GM21717 (cell line): Measurements from ENCODE around the gene RTCB.
"Not testable (repeated sequence)": the region's sequence is repeated elsewhere in the genome, so short reads cannot be mapped to it uniquely, and the experiment has no call there.

Source experiments
- ATAC-seq: cut with Tn5 transposase; IDR thresholded peaks from one replicate; pipeline ENCODE4 v1.9.1; 2021; ENCODE audit warnings: mild to moderate bottlenecking, moderate library complexity; ENCODE audit not compliant: unreplicated experiment

The RTCB gene

GRCh38 chr22:32395107-32395506 lies 16.9 kb downstream of the RTCB start:
- no peak for ATAC-seq

DNA sequence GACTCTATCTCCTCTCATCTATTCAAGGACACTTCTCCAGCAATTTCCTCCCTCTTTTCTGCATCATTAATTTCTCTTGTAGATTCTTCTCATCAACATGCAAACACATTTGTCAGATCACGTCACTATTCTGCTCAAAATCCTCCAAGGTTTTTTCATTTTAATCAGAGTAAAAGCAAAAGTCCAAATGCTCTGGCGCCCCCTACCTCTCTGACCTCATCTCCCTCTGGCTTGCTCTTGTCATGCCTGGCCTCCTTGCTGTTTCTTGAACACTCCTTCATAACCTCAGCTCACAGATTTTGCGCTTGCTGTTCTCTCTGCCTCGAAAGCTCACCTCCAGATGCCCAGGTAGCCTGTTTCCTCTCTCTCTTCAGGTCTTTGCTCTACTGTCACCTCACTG lies 22.4 kb downstream of the RTCB start:
- ATAC-seq = no peak

- no peak for ATAC-seq
These were observed 26.4 kb downstream of the RTCB start for GRCh38 chr22:32385681-32386080.

DNA sequence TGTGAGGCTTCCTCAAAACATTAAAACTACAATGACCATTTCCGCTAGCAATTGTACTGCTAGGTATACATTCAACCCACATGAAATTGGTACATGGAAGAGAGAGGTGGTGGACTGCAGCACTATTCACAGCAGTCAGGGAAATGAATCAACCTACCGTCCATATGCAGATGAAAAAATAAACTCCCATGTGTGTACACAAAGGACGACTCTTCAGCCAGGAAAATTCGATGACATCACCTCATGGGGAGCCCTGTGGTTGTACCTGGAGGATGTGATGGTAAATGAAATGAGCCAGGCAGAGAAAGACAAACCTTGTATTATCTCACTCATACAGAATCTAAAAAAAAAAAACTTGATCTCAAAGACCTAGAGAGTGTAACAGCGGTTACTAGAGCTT lies 31.1 kb downstream of the RTCB start:
- no peak for ATAC-seq

- no peak for ATAC-seq
These were observed 33.3 kb downstream of the RTCB start for GRCh38 chr22:32378707-32379272.

DNA sequence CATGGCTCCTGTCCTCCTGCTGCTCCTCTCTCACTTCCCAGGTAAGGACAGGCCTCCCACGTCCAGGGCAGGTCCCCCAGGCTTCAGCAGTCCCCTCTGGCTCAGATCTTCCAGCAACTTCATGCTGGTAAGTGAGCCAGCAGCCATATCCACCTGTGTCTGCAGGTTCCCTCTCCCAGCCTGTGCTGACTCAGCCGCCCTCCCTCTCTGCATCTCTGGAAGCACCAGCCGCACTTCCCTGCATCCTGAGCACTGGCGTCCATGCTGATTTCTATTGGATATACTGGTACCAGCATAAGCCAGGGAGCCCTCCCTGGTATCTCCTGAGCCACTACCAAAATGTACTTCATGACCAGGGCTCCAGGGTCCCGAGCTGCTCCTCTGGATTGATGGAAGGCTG lies 35.4 kb downstream of the RTCB start:
- no peak for ATAC-seq

DNA sequence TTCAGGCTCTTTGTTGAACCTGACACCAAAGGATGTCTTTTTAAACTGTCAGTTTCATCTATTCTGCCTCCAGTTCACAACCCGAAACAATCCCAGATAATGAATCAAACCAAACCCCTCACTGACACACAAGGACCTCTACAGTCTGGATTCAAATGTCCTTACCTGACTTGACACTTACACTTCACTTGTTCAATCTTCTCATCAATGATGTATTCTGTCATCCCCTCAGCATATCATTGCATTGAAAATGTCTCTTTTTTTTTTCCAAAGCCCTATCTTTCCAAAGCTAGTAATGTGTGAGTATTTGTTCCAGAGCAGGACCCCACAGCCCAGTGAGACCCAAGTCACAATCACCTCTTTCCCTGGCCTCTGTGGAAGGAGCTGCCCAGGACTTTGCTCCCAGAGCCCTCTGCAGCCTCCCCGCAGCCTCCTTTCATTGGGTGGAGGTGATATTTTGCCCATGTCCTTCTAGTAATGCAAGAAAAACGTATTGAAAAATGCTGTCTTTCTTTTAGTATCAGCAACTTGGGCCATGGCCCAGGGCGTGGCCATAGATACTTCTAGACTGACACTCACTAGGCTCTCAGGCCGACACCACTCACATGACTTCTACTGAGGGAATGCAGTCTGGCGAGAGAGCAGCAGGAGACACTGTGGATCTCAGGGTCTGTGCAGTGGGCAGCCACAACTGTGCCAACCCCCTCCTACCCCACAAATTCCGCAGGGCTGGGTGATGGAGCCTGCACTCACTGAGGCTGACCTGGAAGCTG lies 36.2 kb downstream of the RTCB start:
- ATAC-seq = no peak

DNA sequence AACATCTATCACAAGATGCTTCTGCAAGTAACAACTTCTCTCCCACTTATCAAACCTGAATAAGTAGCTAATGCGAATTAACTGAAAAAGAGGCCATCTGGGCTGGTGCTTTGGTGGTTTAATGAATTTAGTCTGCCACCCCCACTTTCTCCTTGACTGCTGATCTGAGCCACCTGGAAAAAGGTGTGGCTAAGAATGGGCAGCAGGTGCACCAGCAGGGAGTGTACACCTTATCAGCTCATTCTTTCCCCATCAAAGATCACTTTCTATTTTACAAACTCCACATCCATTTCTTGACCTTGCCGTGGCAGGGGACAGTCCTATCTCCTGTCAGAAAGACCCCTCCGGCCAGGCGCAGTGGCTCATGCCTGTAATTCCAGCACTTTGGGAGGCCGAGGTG lies 47.8 kb downstream of the RTCB start:
- no peak for ATAC-seq

GRCh38 chr22:32361257-32361656 lies 50.8 kb downstream of the RTCB start:
- no peak for ATAC-seq

DNA sequence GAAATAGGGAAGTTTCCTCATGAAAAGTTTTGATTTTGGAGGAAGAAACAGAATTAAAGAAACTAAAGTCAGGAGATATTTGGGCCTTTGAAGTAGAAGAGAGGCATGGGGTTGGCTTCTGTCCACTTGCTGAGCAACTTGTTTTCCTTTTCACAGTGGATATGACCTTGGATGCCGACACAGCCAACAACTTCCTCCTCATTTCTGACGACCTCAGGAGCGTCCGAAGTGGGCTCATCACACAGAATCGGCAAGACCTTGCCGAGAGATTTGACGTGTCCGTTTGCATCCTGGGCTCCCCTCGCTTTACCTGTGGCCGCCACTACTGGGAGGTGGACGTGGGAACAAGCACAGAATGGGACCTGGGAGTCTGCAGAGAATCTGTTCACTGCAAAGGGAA lies 52.0 kb downstream of the RTCB start:
- not testable (repeated sequence) for ATAC-seq

- not testable (repeated sequence) for ATAC-seq
These were observed 54.5 kb downstream of the RTCB start, which contains the start of gene RFPL3 for GRCh38 chr22:32357567-32357966. TSS of gene RFPL3 (plus strand) at chr22:32357867. CDS start at chr22:32358072, 205 bp downstream.

DNA sequence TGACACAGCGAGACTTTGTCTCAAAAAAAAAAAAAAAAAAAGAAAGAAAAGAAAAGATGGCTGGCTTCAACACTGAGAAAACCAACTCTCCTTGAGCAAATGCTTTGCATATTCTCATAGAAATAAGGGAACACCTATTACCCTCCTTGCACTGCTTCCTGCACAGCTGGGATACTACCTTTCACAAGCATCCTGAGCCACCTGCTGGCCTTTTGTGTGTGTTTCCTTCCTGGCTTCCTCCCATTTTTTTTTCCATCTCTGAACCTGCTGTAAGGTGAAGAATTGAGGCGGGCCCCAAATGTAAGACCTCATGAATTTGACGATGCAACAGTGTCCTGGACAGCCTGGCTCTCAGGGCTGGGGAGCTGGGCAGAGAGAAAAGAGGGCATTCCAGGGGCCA lies 56.3 kb downstream of the RTCB start:
- no peak for ATAC-seq

DNA sequence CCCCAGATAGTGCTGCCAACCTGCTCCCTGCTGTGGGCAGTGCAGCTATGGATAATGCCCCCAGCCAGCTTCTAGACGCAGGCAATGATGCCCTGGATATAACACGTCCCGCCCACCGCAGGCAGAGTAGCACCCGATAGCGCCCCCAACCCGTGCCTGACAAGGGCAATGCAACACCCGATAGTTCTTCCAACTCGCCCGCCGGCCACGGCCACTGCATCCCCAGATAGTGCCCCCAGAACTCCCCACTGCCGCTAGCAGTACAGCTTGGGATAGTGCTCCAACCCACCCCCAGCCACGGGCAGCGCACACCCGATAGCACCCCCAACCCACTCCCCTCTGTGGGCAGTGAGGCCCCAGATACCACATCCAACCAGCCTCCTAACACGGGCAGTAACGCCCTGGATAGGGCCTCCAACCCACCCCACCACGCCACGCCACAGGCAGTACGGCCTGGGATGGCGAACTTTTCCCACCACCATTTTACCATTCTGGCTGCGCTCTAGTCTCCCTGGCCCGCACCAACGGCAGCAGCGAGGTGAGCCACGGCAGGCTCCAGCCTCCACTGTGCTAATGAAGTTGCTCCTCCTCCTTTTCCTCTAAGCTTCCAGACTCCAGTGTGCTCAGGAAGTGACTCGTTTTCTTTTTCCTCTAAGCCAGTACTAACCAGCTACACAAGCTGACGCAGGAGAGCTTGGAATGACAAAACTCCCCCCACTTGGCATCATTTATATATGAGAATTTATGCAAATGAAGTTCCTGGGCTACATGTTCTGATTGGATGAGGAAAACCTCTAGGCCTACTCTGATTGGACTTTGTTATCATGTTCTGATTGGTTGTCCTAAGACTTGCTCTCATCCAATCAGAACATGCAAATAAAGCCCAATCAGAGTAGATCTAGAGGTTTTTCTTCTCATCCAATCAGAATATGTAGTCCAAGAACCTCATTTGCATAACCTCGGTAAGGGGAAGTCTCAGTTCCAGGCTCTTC lies 57.4 kb downstream of the RTCB start:
- ATAC-seq = no peak

GRCh38 chr22:32353840-32354239 lies 58.2 kb downstream of the RTCB start:
- ATAC-seq = no peak

DNA sequence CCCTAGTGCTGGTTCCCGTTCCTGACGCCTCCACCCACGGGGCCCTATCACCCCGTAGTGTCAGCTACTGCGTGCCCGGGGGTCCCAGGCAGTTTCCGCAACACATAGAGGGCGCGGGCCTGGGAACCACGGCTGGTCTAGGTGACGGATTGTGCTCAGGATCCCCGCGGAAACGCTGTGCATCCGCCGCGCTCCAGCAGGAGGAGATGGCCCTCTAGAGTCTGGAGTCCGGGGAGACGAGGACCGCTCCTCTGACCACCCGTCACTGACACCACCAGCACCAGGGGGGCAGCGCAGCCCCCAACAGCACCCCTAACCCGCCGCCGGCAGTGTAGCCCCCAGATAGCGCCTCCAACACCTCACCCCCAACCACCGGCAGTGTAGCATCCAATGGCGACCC lies 58.8 kb downstream of the RTCB start:
- ATAC-seq = no peak

- no peak for ATAC-seq
These were observed 59.4 kb downstream of the RTCB start for GRCh38 chr22:32352681-32353080.

GRCh38 chr22:32351875-32352274 lies 60.2 kb downstream of the RTCB start:
- not testable (repeated sequence) for ATAC-seq

DNA sequence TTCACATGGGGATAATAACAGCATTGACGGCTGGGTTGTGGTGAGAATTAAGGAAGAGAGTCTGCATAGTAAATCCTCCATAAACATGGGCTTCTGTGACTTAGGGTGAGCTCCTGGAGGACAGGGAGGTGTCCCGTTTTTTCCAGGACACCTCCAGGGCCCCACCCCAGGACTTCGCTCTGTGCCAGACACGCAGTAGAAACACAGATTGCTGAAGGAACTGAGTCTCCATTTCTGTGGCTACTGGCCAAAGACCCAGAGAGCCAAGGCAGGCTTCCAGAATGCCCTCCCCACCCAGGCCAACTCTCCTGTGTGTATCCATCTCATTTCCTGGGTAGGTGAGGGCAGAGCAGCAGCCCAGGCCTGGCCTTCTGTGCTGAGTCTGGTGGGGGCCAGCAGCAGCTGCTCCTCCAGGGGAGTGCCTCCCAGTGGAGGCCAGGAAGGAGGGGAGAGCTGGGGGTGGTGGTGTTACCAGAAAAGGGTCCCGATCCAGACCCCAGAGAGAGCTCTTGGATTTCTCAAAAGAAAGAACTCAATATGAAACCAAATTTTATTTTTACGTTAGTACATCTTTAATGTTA lies 63.9 kb downstream of the RTCB start:
- no peak for ATAC-seq

- no peak for ATAC-seq
These were observed 68.1 kb downstream of the RTCB start for GRCh38 chr22:32343941-32344340.

- ATAC-seq = no peak
These were observed 69.1 kb downstream of the RTCB start for GRCh38 chr22:32342977-32343376.

DNA sequence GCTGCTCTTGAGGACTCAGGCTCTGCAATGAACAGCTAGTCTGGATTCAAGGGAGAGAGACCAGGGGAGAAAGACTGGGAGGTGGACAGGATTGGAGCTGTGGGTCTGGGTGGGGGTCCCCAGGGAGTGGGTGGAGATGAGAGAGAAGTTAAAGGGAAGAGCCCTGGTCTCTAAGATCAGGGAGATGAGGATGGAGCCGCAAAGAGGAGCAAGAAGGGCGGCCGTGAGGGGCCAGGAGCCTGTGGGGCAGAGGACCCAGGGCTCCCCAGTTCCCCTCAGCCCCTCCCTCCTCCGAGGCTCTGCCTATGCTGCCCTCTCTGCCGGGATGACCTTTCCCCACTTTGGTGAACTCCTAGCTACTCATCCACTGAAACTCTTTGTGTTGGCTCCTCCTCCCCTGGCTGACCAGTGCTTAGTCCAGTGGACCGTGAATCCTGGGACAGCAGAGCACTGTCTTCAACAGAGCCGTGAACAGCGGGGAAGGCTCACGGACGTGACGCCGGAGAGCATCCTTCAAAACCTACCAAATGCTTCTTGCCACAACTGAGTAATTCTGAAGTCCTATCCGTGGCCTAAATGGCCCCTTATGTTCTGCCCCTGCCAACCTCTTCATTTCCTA lies 70.8 kb downstream of the RTCB start:
- no peak for ATAC-seq
